ENCODE data around the gene JPH3.

DNA sequence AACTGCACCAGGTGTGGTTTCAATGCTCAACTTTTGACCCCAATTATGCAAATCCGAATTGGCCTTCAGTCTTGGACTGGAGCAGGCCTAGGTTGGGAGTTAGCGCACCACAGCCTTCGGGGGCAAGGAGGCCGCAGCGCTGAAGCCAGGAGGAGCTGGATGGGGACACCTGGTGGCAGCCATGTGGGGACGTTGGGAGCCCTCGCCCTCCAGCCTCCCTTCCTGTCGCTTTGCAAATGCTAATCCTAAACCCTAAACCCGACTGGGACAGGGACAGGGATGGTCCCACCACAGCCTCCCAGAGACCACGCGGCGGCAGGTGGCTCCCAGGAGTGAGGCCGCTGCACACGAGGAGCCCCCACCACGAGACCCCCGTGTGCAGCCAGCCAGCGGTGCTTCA is 104.8 kb downstream of the JPH3 start:
- TF ChIP-seq POLR2A (IDR thresholded peaks at IDR 0.05), result no peak
- TF ChIP-seq, protein P1, sequence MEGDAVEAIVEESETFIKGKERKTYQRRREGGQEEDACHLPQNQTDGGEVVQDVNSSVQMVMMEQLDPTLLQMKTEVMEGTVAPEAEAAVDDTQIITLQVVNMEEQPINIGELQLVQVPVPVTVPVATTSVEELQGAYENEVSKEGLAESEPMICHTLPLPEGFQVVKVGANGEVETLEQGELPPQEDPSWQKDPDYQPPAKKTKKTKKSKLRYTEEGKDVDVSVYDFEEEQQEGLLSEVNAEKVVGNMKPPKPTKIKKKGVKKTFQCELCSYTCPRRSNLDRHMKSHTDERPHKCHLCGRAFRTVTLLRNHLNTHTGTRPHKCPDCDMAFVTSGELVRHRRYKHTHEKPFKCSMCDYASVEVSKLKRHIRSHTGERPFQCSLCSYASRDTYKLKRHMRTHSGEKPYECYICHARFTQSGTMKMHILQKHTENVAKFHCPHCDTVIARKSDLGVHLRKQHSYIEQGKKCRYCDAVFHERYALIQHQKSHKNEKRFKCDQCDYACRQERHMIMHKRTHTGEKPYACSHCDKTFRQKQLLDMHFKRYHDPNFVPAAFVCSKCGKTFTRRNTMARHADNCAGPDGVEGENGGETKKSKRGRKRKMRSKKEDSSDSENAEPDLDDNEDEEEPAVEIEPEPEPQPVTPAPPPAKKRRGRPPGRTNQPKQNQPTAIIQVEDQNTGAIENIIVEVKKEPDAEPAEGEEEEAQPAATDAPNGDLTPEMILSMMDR (IDR thresholded peaks at IDR 0.05), result no peak
